ENCODE measurements around the gene IL22RA2.
A peak's percentile ranks its signal among the peaks of the same experiment; 100 is the strongest.

Gene IL22RA2

DNA sequence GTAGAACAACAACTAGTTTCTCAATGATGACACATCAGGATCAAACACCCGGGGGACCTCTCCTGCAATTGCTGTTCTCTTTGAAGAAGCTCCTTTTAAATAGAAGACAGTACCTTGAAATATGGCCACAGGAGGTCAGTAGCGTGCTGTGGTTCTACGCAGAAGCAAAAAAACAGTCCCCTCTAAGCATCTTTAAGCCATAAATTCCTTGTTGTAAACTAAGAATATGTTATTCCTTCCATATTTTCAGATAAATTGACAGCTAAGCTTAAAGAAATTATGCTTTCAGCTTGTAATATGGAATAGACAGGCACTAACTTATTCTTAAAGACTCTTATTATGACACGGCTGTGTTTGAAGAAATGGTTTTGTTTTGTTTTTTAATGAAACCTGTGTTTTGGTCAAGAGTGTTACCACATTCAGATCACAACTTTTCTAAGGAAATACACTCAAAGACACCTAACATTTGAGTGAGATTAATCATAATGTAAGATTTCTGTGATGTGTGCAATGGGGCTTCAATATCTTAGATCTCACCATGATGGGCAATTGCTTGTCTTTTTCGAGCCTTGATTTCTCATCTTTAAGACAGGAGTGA is 78.9 kb downstream of the IL22RA2 start:
- DNase-seq, result peak; percentile 68

Data from CD4-positive, alpha-beta T cell treated with Interleukin-10 for 1 hour (primary cell).